Right ventricle myocardium superior (tissue), 1 donor: ENCODE results near the gene PXMP2. TPM values are rescaled to one million over a fixed set of nuclear protein-coding genes. Genes with fewer than 3 reads are reported as not detected.

Experiments
- ATAC-seq: fragments of 200-7000 bp; cut with Tn5 transposase; one replicate; pipeline ENCODE4 v1.9.1; 2020; ENCODE audit warnings: mild to moderate bottlenecking; ENCODE audit not compliant: poor library complexity
- DNase-seq: peaks from one replicate; pipeline ENCODE4 v3.0.0-alpha.2; 2020
- intact Hi-C: fragments of 100-400 bp; cut with DNase I; formaldehyde crosslinking; loops from one replicate; pipeline ENCODE4 v1.11.2; 2022
- long read RNA-seq: library from polyadenylated mRNA; unstranded; transcript quantifications from one replicate; pipeline ENCODE4 v2.0.0, GENCODE V29; 2021
- total RNA-seq: library from RNA; stranded (reverse); fragmentation: NEBNext Ultra II Directional; extraction: Animal tissue kit (Norgen Biotek cat#: 25700); gene quantifications from one replicate; pipeline ENCODE4 v1.2.1, GENCODE V29; 2021
- donor health status: DM: no; HTN: yes; CAD: no; lungs with severe emphysema.

The PXMP2 gene
- 54.9 TPM for total RNA-seq
- long read RNA-seq, transcript PXMP2-205 (3 exons, 632 nt): minor isoform, 6 of 115 reads
- long read RNA-seq, transcript PXMP2-201 (5 exons, 957 nt): major isoform, 101 of 115 reads
- long read RNA-seq, partial matches to known transcripts: 2 of 115 reads
- long read RNA-seq, other reads (novel, unspliced or antisense): 6 of 115 reads

- DNase-seq: peak; percentile 98
- ATAC-seq: peak; percentile 99
- intact Hi-C loops: no loop called here
These were observed at the start of gene PXMP2, which contains the start of gene POLE for GRCh38 chr12:132687211-132688164. PXMP2 (plus strand) TSS chr12:132687587; CDS start chr12:132687671, 84 bp downstream. POLE (minus strand) TSS chr12:132687342; CDS start chr12:132687315, 27 bp downstream.

GRCh38 chr12:132637811-132638210, 49.6 kb upstream of the PXMP2 start:
- intact Hi-C loops: no loop called here
- no peak for ATAC-seq
- no peak for DNase-seq

GRCh38 chr12:132638541-132639408, 48.6 kb upstream of the PXMP2 start:
- peak; percentile 62 for ATAC-seq
- intact Hi-C loops: no loop called here
- DNase-seq: no peak

GRCh38 chr12:132639956-132640520, 47.3 kb upstream of the PXMP2 start:
- no peak for DNase-seq

GRCh38 chr12:132640936-132641335, 46.5 kb upstream of the PXMP2 start:
- ATAC-seq (no peak), DNase-seq (no peak)
- intact Hi-C loops: loop anchor here (10.0 kb wide), 1 partner anchor 486 kb away; no protein-coding TSS in a partner anchor

More at GRCh38 chr12:132639956-132640520, 47.3 kb upstream of the PXMP2 start:
- intact Hi-C loops: loop anchor here (10.0 kb wide), 1 partner anchor 485 kb away; no protein-coding TSS in a partner anchor
- no peak for ATAC-seq

- intact Hi-C loops: loop anchor here (10.0 kb wide), 1 partner anchor 487 kb away; no protein-coding TSS in a partner anchor
- no peak for DNase-seq
- no peak for ATAC-seq
These were observed 45.4 kb upstream of the PXMP2 start for GRCh38 chr12:132641811-132642650.

- ATAC-seq (no peak), DNase-seq (no peak)
- intact Hi-C loops: loop anchor here (10.0 kb wide), 1 partner anchor 488 kb away; no protein-coding TSS in a partner anchor
These were observed 44.2 kb upstream of the PXMP2 start for GRCh38 chr12:132642846-132643835.

- intact Hi-C loops: loop anchor here (10.0 kb wide), 1 partner anchor 492 kb away; no protein-coding TSS in a partner anchor
- DNase-seq: no peak
- no peak for ATAC-seq
These were observed 40.5 kb upstream of the PXMP2 start for GRCh38 chr12:132646850-132647249.

GRCh38 chr12:132647858-132648257, 39.5 kb upstream of the PXMP2 start:
- intact Hi-C loops: loop anchor here (10.0 kb wide), 1 partner anchor 493 kb away; no protein-coding TSS in a partner anchor
- no peak for DNase-seq
- no peak for ATAC-seq

GRCh38 chr12:132648616-132649225, 38.7 kb upstream of the PXMP2 start:
- DNase-seq: no peak
- intact Hi-C loops: loop anchor here (10.0 kb wide), 1 partner anchor 494 kb away; no protein-coding TSS in a partner anchor
- no peak for ATAC-seq

- ATAC-seq: no peak
- intact Hi-C loops: loop anchor here (10.0 kb wide), 1 partner anchor 495 kb away; no protein-coding TSS in a partner anchor
- DNase-seq: no peak
These were observed 38.0 kb upstream of the PXMP2 start for GRCh38 chr12:132649226-132649945.

GRCh38 chr12:132651444-132652100, 35.8 kb upstream of the PXMP2 start:
- intact Hi-C loops: no loop called here

GRCh38 chr12:132653567-132654290, 33.7 kb upstream of the PXMP2 start:
- intact Hi-C loops: no loop called here
- no peak for ATAC-seq
- no peak for DNase-seq

More at GRCh38 chr12:132651444-132652100, 35.8 kb upstream of the PXMP2 start:
- ATAC-seq (no peak), DNase-seq (no peak)
